ENCODE measurements around the gene GREB1L.

The GREB1L gene

DNA sequence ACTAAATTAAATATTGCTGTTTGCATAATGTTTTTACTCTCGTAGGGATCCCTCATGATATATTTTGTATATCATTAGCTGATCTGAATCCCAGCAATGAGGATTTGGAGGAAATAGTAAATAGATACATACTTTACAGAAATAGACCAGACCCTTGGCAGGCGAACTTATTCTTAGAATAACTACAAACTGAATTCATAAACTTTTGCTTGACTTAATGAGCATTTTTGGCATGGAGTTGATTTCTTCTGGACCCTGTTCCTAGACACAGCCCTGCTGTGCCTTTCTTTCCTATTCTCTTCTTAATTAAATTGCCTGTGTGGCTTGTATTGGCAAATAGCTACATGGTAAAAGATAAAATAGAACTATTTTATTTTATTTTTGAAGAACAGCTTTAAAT is 145.9 kb downstream of the GREB1L start:
- no peaks in the 10 kb centered on the region for H3K27me3 ChIP-seq
- H3K4me1 ChIP-seq: no peaks in the 10 kb centered on the region
- H3K9me3 ChIP-seq: no peaks in the 10 kb centered on the region
- DNase-seq: no peak
- H3K36me3 ChIP-seq: no peaks in the 10 kb centered on the region
- TF ChIP-seq, protein P1, sequence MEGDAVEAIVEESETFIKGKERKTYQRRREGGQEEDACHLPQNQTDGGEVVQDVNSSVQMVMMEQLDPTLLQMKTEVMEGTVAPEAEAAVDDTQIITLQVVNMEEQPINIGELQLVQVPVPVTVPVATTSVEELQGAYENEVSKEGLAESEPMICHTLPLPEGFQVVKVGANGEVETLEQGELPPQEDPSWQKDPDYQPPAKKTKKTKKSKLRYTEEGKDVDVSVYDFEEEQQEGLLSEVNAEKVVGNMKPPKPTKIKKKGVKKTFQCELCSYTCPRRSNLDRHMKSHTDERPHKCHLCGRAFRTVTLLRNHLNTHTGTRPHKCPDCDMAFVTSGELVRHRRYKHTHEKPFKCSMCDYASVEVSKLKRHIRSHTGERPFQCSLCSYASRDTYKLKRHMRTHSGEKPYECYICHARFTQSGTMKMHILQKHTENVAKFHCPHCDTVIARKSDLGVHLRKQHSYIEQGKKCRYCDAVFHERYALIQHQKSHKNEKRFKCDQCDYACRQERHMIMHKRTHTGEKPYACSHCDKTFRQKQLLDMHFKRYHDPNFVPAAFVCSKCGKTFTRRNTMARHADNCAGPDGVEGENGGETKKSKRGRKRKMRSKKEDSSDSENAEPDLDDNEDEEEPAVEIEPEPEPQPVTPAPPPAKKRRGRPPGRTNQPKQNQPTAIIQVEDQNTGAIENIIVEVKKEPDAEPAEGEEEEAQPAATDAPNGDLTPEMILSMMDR (IDR thresholded peaks at IDR 0.05; ENCODE audit: low read depth, low read length): no peak
- H3K4me3 ChIP-seq (ENCODE audit: low read depth, low read length): no peak overlapping the region

DNA sequence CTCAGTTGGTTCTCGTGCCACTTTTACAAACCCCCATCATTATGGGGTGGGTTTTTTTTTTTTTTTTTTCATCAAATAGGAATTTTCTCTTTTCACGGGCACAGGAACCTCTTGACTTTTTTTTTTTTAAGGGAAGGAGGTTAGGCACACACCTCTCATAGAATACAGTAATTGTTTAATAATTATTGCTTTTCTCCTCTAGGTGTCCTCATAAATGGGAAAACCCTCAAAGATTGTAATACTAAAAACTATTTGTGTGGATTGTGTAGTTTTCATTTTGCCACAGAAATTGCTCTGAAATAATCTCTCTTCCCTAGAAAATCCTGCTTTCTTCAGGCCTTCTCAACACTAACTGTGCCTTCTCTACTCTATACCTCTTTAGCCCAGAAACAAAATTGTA is 147.3 kb downstream of the GREB1L start:
- H3K27me3 ChIP-seq: no peaks in the 10 kb centered on the region
- no peaks in the 10 kb centered on the region for H3K36me3 ChIP-seq
- H3K9me3 ChIP-seq: no peaks in the 10 kb centered on the region
- H3K4me3 ChIP-seq (ENCODE audit: low read depth, low read length): no peak overlapping the region
- TF ChIP-seq, protein P1 (IDR thresholded peaks at IDR 0.05; ENCODE audit: low read depth, low read length): no peak
- H3K4me1 ChIP-seq: no peaks in the 10 kb centered on the region
- no peak for DNase-seq

GRCh38 chr18:21389903-21390302 is 147.9 kb downstream of the GREB1L start:
- H3K4me1 ChIP-seq: no peaks in the 10 kb centered on the region
- no peak for DNase-seq
- H3K4me3 ChIP-seq (ENCODE audit: low read depth, low read length): no peak overlapping the region
- H3K27me3 ChIP-seq: no peaks in the 10 kb centered on the region
- H3K36me3 ChIP-seq: no peaks in the 10 kb centered on the region
- no peaks in the 10 kb centered on the region for H3K9me3 ChIP-seq
- TF ChIP-seq, protein P1 (IDR thresholded peaks at IDR 0.05; ENCODE audit: low read depth, low read length): no peak

- H3K36me3 ChIP-seq: no peaks in the 10 kb centered on the region
- DNase-seq: no peak
- H3K27me3 ChIP-seq: no peaks in the 10 kb centered on the region
- no peaks in the 10 kb centered on the region for H3K4me1 ChIP-seq
- H3K9me3 ChIP-seq: no peaks in the 10 kb centered on the region
- H3K4me3 ChIP-seq (ENCODE audit: low read depth, low read length): no peak overlapping the region
- TF ChIP-seq, protein P1 (IDR thresholded peaks at IDR 0.05; ENCODE audit: low read depth, low read length): no peak
These were observed 149.1 kb downstream of the GREB1L start for GRCh38 chr18:21391074-21391673.

GRCh38 chr18:21393986-21394385 is 152.0 kb downstream of the GREB1L start:
- DNase-seq: no peak
- no peak overlapping the region for H3K4me3 ChIP-seq (ENCODE audit: low read depth, low read length)
- no peaks in the 10 kb centered on the region for H3K36me3 ChIP-seq
- TF ChIP-seq, protein P1 (IDR thresholded peaks at IDR 0.05; ENCODE audit: low read depth, low read length): no peak
- H3K27me3 ChIP-seq: no peaks in the 10 kb centered on the region
- no peaks in the 10 kb centered on the region for H3K9me3 ChIP-seq
- no peaks in the 10 kb centered on the region for H3K4me1 ChIP-seq

- TF ChIP-seq, protein P1 (IDR thresholded peaks at IDR 0.05; ENCODE audit: low read depth, low read length): no peak
- Histone ChIP-seq H3K27me3 (no peaks in the 10 kb centered on the region), H3K36me3 (no peaks in the 10 kb centered on the region), H3K4me3 (ENCODE audit: low read depth, low read length) (no peak overlapping the region), H3K4me1 (no peaks in the 10 kb centered on the region), H3K9me3 (no peaks in the 10 kb centered on the region)
- DNase-seq: no peak
These were observed 156.1 kb downstream of the GREB1L start for GRCh38 chr18:21398121-21398520.

Measured in BE2C (cell line).